ENCODE data around the gene RIPPLY3.

GRCh38 chr21:37063433-37063832, 56.9 kb downstream of the RIPPLY3 start:
- TF ChIP-seq PATZ1 (CRISPR knock-in tag; IDR thresholded peaks at IDR 0.05; ENCODE audit: borderline replicate concordance) (no peak), TCF4 (CRISPR knock-in tag; IDR thresholded peaks at IDR 0.05; ENCODE audit: borderline replicate concordance) (peak; percentile 62), ISL1 (CRISPR knock-in tag; IDR thresholded peaks at IDR 0.05) (no peak), ZNF8 (CRISPR knock-in tag; IDR thresholded peaks at IDR 0.05) (no peak), ZNF565 (CRISPR knock-in tag; conservative IDR thresholded peaks at IDR 0.05; ENCODE audit: low read depth) (no peak), CSRNP3 (CRISPR knock-in tag; IDR thresholded peaks at IDR 0.05) (no peak), ARNTL (CRISPR knock-in tag; IDR thresholded peaks at IDR 0.05; ENCODE audit: borderline replicate concordance, low read depth) (no peak), BACH2 (CRISPR knock-in tag; IDR thresholded peaks at IDR 0.05; ENCODE audit: borderline replicate concordance) (no peak), SNAI2 (CRISPR knock-in tag; IDR thresholded peaks at IDR 0.05) (no peak), OSR1 (CRISPR knock-in tag; IDR thresholded peaks at IDR 0.05) (no peak), ESRRG (CRISPR knock-in tag; IDR thresholded peaks at IDR 0.05) (no peak), GLIS3 (CRISPR knock-in tag; IDR thresholded peaks at IDR 0.05) (no peak)

All from SK-N-SH treated with all-trans-retinoic acid at 6 μM for 48 hours (cell line).